ENCODE data around the gene UBE3B.

Gene UBE3B

GRCh38 chr12:109532721-109533486, 55.5 kb downstream of the UBE3B start:
- no peak for DNase-seq

GRCh38 chr12:109533487-109533740, 56.0 kb downstream of the UBE3B start:
- DNase-seq = no peak

- DNase-seq = no peak
Observed at GRCh38 chr12:109534456-109534855, 57.0 kb downstream of the UBE3B start.

GRCh38 chr12:109535231-109535862, 57.9 kb downstream of the UBE3B start:
- no peak for DNase-seq

GRCh38 chr12:109535863-109536250, 58.4 kb downstream of the UBE3B start:
- no peak for DNase-seq

GRCh38 chr12:109537136-109537535, 59.7 kb downstream of the UBE3B start:
- no peak for DNase-seq

GRCh38 chr12:109538191-109538863, 60.9 kb downstream of the UBE3B start:
- no peak for DNase-seq

GRCh38 chr12:109539508-109539907, 62.1 kb downstream of the UBE3B start:
- DNase-seq = no peak

GRCh38 chr12:109540526-109541412, 63.3 kb downstream of the UBE3B start:
- DNase-seq = no peak

- no peak for DNase-seq
Observed at GRCh38 chr12:109541413-109541726, 63.9 kb downstream of the UBE3B start.

- DNase-seq = no peak
Observed at GRCh38 chr12:109542014-109542413, 64.6 kb downstream of the UBE3B start.

GRCh38 chr12:109542876-109543275, 65.4 kb downstream of the UBE3B start:
- DNase-seq = no peak

GRCh38 chr12:109544955-109545531, 67.6 kb downstream of the UBE3B start:
- DNase-seq = peak in 1 of 5 donors; percentile 26

GRCh38 chr12:109545826-109546225, 68.4 kb downstream of the UBE3B start:
- DNase-seq = no peak

GRCh38 chr12:109547286-109547685, 69.9 kb downstream of the UBE3B start:
- no peak for DNase-seq

GRCh38 chr12:109548258-109548657, 70.8 kb downstream of the UBE3B start:
- DNase-seq = no peak

- no peak for DNase-seq
Observed at GRCh38 chr12:109549613-109550270, 72.3 kb downstream of the UBE3B start.

GRCh38 chr12:109550281-109550680, 72.8 kb downstream of the UBE3B start:
- DNase-seq = no peak

- no peak for DNase-seq
Observed at GRCh38 chr12:109551108-109551507, 73.7 kb downstream of the UBE3B start.

GRCh38 chr12:109552971-109553370, 75.5 kb downstream of the UBE3B start:
- DNase-seq = no peak

- no peak for DNase-seq
Observed at GRCh38 chr12:109553483-109553882, 76.0 kb downstream of the UBE3B start.

GRCh38 chr12:109553906-109554500, 76.6 kb downstream of the UBE3B start:
- DNase-seq = no peak
